Thoracic aorta (tissue), 2 donors: ENCODE data around the gene POLE3. TPM values are rescaled to one million over a fixed set of nuclear protein-coding genes. Genes with fewer than 3 reads are reported as not detected.

Experiments
- ATAC-seq: fragments of 150-250 bp; one replicate; pipeline ENCODE4 v1.8.0; 2017; ENCODE audit warnings: low read depth; ENCODE audit not compliant: insufficient number of reproducible peaks, low FRiP score
- DNase-seq: peaks from one replicate; pipeline ENCODE4 v3.0.0-alpha.2; 2020; ENCODE audit warnings: low spot score
- H3K27ac ChIP-seq, 2 donors: fragments of 200-600 bp; sonication (generic); 1 replicate in 1 of 2; 2 replicates in 1 of 2; pipeline ENCODE4 v1.5.1; 2016; ENCODE audit warnings: mild to moderate bottlenecking in 2 of 2, moderate library complexity in 2 of 2
- H3K27me3 ChIP-seq: fragments of 200-600 bp; sonication (generic); replicated peaks from 2 replicates; pipeline ENCODE4 v1.6.0; 2016; ENCODE audit warnings: mild to moderate bottlenecking; ENCODE audit not compliant: insufficient read depth
- H3K36me3 ChIP-seq: fragments of 200-600 bp; sonication (generic); one replicate; pipeline ENCODE4 v1.5.1; 2016
- H3K4me1 ChIP-seq, 2 donors: fragments of 200-600 bp; sonication (generic); 1 replicate in 1 of 2; 2 replicates in 1 of 2; pipeline versions ENCODE4 v1.5.1 to v1.6.0; 2016; ENCODE audit warnings: low read depth in 2 of 2, mild to moderate bottlenecking in 1 of 2; ENCODE audit not compliant: control insufficient read depth in 1 of 2
- H3K4me3 ChIP-seq: fragments of 200-600 bp; sonication (generic); 2 replicates; pipeline ENCODE4 v1.5.1; 2016; ENCODE audit warnings: mild to moderate bottlenecking
- H3K9me3 ChIP-seq: fragments of 200-600 bp; sonication (generic); 2 replicates; pipeline ENCODE4 v1.5.1; 2016
- CTCF ChIP-seq: fragments of 200-600 bp; sonication (generic); IDR thresholded peaks from one replicate; pipeline ENCODE4 v1.5.1; 2019; ENCODE audit warnings: antibody characterized with exemption
- total RNA-seq, 2 donors: library from RNA; depleted of rRNA; stranded (reverse); fragments of >200 nt; gene quantifications; one replicate each; pipeline versions ENCODE4 v1.1.0 to v1.2.3, GENCODE V29; 2016

POLE3 gene
- total RNA-seq, 2 donors from 2014 or later = 24.2 to 32.0 TPM

GRCh38 chr9:113395000-113395861 is 15.2 kb downstream of the POLE3 start:
- ATAC-seq (no peak), DNase-seq (no peak)
- no peak overlapping the region for H3K4me3 ChIP-seq
- no peak for TF ChIP-seq CTCF
- no peaks in the 10 kb centered on the region for H3K27me3 ChIP-seq
- peaks cover 0 to 10% of the 10 kb centered on the region in 2 donors for H3K4me1 ChIP-seq
- H3K36me3 ChIP-seq = peaks cover 20% of the 10 kb centered on the region
- H3K27ac ChIP-seq = no peak overlapping the region
- no peaks in the 10 kb centered on the region for H3K9me3 ChIP-seq

- H3K27me3 ChIP-seq = no peaks in the 10 kb centered on the region
- TF ChIP-seq CTCF = no peak
- H3K36me3 ChIP-seq = peaks cover 38% of the 10 kb centered on the region
- no peak overlapping the region for H3K27ac ChIP-seq
- no peak for ATAC-seq
- H3K9me3 ChIP-seq = no peaks in the 10 kb centered on the region
- H3K4me1 ChIP-seq = no peaks in the 10 kb centered on the region
- no peak overlapping the region for H3K4me3 ChIP-seq
- no peak for DNase-seq
These were observed 17.2 kb downstream of the POLE3 start for GRCh38 chr9:113393281-113393680.

- peaks cover 40% of the 10 kb centered on the region for H3K36me3 ChIP-seq
- H3K9me3 ChIP-seq = no peaks in the 10 kb centered on the region
- H3K27ac ChIP-seq = no peak overlapping the region
- ATAC-seq (no peak), DNase-seq (no peak)
- TF ChIP-seq CTCF = no peak
- H3K4me1 ChIP-seq = no peaks in the 10 kb centered on the region
- no peaks in the 10 kb centered on the region for H3K27me3 ChIP-seq
- no peak overlapping the region for H3K4me3 ChIP-seq
These were observed 18.6 kb downstream of the POLE3 start for GRCh38 chr9:113391917-113392316.

GRCh38 chr9:113390192-113390960 is 20.1 kb downstream of the POLE3 start:
- Histone ChIP-seq H3K4me3 (no peak overlapping the region), H3K9me3 (no peaks in the 10 kb centered on the region), H3K4me1 (no peaks in the 10 kb centered on the region), H3K27ac (no peak overlapping the region), H3K36me3 (peaks cover 40% of the 10 kb centered on the region), H3K27me3 (no peaks in the 10 kb centered on the region)
- no peak for TF ChIP-seq CTCF
- ATAC-seq = no peak
- no peak for DNase-seq

- H3K27me3 ChIP-seq = no peaks in the 10 kb centered on the region
- DNase-seq = no peak
- no peak for ATAC-seq
- no peak overlapping the region for H3K27ac ChIP-seq
- no peak for TF ChIP-seq CTCF
- H3K4me1 ChIP-seq = no peaks in the 10 kb centered on the region
- no peaks in the 10 kb centered on the region for H3K9me3 ChIP-seq
- H3K36me3 ChIP-seq = peaks cover 40% of the 10 kb centered on the region
- H3K4me3 ChIP-seq = no peak overlapping the region
These were observed 21.0 kb downstream of the POLE3 start for GRCh38 chr9:113389451-113389850.
